HG03432 (cell line): ENCODE data around the gene PDZRN3.
A peak's percentile ranks its signal among the peaks of the same experiment; 100 is the strongest.

ENCODE experiments used
- ATAC-seq: cut with Tn5 transposase; IDR thresholded peaks from one replicate; pipeline ENCODE4 v1.9.1; 2021; ENCODE audit warnings: mild to moderate bottlenecking, moderate library complexity; ENCODE audit not compliant: unreplicated experiment

The PDZRN3 gene

DNA sequence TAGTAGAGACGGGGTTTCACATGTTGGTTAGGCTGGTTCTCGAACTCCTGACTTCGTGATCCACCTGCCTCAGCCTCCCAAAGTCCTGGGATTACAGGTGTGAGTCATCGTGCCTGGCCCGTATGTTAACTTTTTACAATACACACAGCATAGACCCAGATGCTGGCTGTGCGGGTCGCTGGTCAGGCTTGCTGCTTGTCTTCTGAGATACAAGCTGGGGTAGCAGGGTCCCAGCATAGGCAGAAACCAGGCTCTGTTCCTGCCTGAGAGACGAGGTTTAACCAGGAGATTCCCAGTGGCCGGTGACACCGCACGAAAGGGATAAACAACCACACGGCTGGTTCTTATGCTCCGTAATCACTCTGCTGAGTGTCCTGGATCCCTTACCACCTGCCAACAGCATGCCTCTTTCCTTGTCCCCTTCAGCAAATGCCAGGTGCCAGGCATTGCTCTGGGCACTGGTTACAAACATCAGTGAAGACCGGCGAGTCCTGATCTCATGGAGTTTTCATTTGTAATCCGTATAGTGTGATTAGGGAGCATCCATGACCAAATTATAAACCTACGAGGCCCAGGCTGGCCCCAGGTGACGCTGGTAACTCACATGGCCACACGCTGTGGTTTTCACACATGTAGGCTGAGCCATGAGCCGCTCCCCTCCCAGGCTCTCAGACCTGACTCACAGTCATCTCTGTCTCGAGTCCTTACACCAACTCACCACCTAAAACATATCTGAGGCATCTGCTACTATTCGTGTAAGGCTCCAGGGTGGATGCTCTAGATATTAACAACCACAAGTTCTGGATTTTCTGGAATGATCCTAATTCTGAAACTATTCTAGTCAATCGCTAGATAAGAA lies 125.7 kb downstream of the PDZRN3 start:
- ATAC-seq, result peak; percentile 52

DNA sequence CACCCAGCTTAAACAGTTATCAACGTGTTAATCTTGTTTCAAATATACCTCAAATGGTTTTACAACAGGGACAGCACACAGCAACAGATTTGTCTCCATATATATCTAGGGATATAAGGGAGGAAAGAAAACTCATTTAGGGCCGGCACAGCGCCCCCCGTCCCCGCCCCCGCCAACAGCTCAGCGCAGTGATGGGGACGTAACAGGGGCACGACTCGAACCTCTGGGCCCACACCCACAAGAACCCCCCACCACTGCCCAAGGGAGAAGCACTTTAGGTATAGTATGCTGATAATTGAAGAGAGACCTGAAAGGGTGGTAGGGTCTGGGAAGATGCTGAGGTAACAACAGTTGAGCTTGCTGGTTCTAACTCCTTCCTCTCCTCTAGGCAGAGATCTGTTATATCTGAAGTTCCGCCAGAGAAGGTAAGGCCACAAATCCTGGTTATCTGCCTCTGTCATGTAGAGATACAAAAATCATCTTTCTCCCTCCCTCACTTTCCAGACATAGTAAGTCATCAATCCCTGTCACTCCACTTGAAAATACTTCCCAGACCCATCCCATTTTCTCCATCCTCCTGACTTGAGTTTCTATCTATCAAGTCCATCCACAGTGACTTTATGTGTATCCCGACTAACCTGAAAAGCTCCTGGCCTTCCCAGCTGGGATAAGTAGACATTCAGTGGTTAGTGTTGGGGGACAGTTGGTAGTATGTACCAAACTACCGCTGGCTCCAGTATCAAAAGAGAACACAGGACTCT lies 126.9 kb downstream of the PDZRN3 start:
- ATAC-seq, result no peak

DNA sequence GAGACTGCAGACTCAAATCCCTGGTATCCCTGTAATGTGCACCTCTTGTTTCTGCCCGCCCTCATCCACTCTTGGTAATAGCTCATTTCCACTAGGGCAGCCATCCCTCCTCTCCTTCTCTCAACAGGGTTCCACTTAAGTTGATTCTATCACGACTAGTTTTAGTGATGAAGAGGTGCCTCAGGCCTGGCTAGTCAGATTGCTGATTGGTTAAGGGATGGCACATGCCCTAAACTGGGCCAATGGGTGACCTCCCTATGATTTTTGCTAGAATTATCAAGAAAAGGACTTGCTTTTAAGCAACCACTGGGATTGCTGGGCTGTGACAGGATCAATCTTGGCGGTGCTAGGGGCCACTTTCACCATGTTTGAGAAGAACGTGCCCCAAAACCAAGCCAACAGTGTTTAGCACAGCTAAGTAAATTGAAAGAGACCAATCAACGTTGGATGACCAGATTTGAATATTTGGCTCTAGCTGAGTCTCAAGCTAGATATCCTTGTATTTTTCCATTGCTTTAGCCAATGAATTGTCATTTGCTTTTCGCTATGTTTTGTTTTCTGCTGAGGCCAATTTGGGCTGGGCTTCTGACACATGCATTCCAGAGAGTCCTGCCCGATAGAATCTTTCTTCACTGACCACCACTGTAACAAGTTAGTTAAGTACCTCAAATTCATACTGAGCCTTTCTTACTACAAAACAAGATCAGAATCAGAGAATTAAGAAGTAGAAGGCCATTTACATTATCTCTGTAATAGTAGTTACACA lies 131.0 kb downstream of the PDZRN3 start:
- ATAC-seq, result no peak

DNA sequence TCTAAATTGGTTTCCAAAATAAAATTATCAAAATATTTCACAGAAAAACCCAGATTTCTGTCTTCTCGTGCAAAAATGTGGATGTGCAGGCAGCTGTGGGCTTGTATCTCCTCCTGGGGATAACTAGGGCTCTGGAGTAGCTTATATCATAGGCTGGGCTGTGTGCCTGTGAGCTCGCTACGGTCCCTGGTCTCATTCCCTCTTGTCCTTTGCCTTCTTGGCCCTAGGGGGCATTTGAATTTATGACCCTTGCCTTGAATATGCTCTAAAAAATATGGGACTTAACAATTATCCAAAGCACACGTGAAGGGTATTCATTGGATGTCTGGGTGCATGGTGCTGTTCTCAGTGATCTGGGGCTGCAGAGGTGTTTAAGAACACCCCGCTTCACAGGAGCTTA lies 132.6 kb downstream of the PDZRN3 start:
- ATAC-seq, result no peak

DNA sequence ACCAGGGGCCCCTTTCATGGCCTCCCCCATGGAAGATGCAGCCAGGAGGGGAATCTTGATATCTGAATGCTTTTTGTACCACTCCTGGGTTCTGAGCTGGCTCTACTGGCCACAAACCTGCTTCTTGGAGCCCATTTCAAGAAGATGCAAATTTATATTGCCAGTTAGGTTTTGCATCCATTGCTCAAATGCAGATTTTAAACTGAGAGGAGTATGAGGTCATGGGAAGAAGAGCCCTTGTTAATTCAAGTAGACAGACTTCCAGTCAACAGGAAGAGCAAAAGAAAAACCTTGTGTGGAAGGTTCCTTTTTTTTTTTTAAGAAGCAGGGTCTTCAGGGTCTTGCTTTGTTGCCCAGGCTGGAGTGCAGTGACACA lies 133.5 kb downstream of the PDZRN3 start:
- ATAC-seq, result no peak

DNA sequence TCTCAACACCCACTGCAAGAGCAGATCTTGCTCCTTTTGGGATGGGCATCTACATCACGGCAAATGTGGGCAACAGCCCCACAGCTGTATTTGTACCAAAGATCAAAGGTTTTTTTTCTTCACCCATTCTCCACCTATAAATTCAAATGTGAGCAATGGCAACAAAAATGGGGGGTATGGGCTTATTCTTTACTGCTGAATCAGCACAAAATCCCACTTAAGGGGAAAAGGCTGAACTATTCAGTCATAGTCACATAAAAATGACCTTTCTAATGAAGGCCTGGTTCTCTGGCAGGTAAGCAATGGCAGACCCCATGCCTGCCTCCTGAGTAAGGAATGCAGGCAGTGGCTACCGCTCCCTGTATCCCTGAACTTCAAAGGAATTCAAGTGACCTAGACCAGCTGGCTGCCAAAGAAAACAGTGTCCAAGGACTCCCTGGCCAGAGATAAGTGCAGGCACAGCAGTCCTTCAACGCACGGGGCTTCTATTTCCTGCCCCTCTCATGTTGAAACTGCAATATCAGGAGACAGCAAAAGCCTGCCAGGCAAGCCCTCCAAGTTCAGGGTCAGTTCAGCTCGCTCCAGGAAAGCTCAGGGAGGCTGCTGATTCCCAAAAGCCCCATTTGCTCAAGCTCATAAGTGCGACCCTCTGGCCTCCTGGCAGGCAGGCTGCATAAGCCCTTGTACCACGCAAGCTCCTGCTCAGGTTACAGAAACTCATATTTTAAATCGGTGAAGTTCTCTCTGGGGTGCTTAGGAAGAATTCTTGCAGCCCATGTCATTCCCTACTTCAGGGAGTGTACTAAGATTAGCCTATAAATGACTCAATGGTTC lies 134.1 kb downstream of the PDZRN3 start:
- no peak for ATAC-seq

DNA sequence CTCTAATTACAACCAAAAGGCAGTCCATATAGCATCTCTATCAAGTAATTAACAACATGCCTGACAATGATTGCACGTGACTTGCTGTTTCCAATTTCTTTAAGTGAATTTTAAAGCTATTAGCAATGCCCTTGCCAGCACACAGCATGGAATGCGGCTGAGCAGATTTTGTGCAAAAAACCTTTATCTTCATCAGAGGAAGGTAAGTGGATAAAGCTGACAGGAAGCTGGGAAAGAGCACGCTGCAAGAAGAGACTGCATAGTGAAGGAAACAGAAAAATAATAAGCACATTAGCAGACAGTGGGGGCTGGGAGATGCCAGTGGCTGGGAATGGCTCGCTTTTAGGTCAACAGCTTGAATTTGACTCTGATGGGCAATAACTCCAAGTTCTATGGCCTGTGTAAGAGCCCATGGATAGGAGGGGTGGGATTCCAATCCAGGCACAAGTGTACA lies 138.8 kb downstream of the PDZRN3 start:
- no peak for ATAC-seq

DNA sequence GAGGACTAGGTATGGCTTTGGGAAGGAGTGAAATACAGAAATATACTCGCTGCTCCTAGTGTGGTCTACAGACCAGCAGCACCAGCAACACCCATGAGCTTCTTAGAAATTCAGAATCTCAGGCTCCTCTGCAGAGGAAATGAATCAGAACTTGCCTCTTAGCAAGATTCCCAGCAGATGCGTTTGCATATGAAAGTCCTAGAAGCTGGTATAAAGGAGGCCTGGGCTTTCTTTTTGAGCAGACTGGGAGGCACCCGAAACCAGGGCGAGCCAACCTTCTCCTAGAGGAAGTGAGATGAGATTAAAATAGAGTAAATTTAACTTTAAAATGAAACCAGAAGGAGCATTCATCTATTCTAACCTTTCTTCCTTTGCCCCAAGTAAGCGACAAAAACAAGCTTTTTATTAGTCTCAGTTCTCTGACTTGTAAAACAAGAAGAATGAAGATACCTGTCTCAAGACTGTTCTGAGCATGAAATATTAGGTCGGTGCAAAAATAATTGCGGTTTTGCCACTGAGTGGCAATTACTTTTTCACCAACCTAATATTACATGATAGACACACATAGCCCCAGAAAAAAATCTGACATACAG lies 140.0 kb downstream of the PDZRN3 start:
- ATAC-seq, result peak; percentile 94

DNA sequence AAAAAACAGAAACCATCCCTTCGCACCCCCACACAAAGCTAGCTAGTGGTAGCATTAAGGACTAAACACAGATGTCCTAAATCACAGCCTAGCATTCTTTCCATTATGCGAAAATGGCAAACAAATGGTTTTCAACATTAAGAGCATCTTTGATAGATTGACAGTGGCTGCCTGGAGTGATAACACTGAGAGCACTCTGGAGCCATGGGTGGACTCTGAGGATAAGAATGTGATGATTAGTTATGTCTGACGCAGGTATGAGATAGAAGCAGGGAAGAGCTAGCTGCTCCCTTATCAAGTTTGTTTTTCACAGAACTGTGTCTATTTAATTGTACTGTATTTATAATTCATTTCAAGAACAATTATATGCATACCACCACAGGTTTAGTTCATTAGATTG lies 142.9 kb downstream of the PDZRN3 start:
- no peak for ATAC-seq

DNA sequence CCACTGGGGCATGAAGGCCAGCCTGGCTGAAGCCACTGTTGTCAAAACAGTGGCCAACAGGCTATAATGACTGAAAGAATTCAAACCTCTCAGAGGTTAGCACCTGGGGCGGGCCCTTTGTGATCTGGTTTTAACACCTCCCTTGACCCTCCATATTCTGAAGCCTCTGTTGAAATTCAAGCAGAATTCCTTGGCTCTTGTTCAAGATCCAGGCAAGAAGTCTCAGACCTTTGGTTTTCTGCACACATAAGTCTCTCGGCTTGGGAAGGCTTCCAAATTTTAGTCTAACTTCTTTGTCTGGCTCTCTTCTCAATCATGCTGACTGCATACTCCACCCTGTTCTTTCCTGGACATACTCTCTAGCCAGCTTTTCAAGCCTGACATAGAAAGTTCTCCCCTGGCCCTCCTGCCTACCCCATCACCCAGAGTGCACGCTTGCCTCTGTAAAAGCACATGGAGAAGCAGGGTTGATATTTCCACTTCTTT lies 144.5 kb downstream of the PDZRN3 start:
- no peak for ATAC-seq

DNA sequence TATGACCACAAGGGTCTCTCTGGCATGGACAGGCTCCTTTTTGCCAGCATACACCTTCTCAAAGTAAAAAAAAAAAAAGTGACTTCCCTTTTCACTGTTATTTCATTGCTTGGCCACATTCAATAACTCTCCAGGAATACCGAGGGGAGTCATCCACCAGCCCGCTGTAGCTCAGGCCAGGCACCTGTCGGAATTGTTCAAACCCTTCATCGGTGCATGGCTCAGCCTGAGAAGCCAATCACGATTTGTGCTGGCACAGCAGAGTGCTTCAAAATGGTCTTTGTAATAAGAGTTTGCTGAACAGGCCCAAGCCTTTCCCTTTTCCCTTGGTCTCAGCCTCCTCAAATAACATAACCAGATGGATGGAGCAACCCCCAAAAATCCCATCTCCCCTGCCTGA lies 145.4 kb downstream of the PDZRN3 start:
- no peak for ATAC-seq

DNA sequence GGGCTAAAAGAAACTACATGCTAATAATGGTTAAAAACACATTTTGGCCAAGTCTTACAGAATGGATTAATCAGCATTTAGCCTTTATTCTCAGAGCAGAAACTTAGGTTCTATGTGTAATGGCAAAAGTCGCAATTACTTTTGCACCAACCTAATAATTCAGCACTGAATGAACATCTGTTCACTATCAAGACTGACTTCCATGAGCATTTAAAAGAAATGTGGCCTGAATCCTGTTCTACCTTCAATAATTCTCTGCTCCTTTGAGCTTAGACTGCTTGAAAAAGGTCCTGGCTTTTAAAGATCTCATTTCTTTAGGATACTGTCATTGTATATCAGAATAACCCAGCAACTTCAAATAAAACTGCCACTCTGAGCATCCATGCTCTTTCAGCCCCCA lies 145.9 kb downstream of the PDZRN3 start:
- no peak for ATAC-seq

DNA sequence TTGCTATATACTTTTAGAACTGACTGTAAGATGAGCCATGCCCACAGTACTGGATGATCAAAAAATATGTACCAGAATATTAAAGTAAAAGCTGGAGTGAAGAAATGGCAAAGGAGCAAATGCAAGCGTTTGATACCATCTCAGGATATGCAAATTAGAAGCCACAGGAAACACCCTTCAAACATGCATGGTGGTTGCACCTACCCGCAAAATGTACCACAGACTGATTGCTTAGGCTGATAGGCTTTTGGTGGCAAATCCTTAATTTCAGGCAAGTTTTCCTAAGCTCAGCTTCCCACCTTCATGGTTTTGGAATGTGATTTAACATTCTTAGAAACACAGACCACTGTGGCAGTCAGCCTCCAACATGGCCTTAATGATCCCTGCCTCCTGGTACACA lies 149.0 kb downstream of the PDZRN3 start:
- ATAC-seq, result peak; percentile 40

DNA sequence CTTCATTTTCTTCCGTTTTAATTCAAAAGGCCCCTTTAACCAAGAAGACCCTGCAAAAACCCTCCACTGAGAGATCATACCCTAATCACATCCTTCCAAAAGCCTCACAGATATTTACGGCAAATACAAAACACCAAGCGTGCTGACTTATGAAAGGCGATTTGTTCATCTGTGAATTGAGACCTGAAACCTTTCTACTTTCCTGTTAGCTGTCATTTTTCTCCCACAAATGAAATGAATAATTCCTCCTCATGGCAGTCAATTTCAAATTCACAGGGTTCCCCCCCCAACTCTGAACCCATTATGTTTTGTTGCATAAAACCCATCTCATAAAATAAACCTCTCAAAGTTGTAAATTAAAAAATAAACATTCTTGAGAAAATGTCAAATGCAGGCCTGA lies 149.6 kb downstream of the PDZRN3 start:
- peak; percentile 63 for ATAC-seq

DNA sequence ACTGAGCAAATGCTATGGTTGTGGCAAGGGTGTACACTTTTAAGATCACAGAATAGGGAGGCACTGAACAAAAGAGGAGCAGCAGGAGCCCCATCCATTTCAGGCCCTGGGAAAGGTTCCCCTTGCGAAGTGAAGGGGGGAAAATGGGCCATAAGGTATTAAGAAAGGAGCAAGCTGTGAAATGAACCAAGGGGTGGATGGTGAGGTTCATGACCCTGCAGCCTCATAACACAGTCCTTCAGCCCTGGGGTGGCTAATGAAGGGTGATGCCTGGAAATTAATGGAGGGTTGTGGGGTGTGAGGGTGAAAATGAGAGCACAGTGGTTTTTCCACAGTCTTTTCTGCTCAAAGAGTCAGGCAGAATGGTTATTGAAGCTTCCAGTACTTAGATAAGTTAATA lies 150.1 kb downstream of the PDZRN3 start:
- peak; percentile 16 for ATAC-seq

DNA sequence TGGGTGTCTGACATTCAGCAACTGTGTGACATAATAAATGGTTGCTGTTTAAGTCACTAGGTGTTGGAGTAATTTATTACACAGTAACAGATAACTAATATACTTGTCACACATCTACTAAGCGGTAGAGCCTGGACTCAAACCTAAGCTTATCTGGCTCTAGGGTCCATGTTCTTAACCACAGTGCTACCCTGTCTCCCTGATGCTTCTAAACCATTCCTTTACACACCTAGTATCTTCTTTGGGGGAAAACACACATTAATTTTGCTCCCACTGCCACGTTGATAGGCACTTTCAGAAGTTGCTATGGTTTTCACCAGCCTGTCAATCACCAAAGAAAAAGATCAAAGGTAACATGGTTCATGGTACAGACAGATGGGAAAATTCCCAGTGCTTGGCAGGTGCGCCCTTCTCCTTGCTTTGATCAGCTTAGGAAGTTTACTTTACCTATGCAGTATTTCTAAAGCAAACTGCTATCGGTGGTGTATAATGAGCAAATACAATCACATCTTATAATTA lies 150.8 kb downstream of the PDZRN3 start:
- no peak for ATAC-seq

DNA sequence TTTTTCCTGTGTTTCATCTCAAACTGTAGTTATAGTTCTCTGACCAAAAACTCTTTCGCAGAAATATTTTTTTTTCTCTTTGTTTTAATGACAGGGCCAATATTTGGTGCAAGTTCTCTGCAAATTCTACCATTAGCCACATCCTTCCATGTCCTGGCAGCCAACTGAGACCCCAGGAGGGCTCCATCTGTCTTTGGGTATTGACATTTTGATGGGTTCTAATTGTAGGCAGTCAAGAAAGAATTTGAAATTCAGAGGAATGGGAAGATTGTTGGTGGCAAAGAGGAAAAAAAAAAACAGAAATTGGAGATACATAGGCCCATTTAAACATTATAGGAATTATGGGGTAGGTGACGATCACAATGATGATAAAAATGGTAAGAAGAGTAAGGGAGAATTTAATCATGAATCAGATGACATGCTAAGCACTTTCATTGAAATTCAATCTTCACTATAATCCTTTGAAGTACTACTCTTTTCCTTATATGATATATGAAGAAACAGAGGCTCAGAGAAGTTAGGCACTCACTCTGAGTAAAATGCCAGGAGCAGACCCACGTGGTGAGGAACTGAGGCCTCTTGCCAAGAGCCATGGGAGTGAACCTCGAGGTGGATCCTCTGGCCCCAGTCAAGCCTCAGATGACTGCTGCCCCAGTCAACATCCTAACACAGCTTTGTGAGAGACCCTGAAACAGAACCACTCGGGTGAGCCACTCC lies 151.4 kb downstream of the PDZRN3 start:
- no peak for ATAC-seq

DNA sequence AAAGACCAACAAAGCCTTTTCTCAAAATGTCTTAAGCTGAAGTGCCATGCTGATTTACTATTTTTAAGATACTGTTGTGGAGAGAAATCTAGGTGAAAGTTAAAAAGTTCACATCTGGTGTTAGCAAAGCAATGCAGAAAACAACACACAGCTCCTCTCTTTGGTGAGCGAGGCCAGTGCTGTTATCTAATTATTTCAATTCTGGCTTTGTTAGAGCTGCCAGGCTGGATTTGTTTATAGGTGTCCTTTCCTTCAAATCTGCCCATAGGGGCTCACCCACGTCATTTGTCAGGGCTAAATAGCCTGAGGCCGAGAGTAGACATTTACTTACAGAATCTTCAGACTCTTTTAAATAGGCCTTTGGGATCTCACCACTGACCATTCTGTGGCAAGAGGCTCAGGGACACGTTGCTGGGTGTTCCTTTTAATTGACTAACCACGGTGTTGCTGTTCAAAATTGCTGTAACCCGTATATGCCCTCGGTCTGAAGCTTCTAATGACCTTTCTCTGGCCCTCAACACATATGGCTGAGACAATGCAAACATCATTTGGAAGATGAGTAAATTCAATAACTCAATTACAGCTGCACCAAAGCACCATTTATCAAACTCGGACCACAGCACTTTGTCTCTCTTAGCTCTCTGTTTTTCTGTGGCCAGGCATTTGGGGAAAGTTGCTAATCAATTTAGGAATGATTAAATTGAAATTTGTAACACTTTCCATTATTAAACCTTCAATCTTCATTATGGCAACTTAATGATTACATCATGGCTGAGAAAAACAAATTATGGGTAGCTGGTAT lies 152.6 kb downstream of the PDZRN3 start:
- ATAC-seq, result no peak
